Hindlimb muscle (tissue), 1 donor: ENCODE results near the gene INAVA. TPM values are rescaled to one million over a fixed set of nuclear protein-coding genes. Genes with fewer than 3 reads are reported as not detected.
A peak's percentile ranks its signal among the peaks of the same experiment; 100 is the strongest.

Experiments used
- DNase-seq: peaks from one replicate; pipeline ENCODE4 v3.0.0-alpha.2; 2013
- polyA plus RNA-seq: library from polyadenylated mRNA; unstranded; fragments of 120-200 nt; gene quantifications from one replicate; pipeline ENCODE4 v1.2.1, GENCODE V29; 2013; ENCODE audit not compliant: insufficient read length

Gene INAVA
- polyA plus RNA-seq, result 4.6 TPM

GRCh38 chr1:200894712-200895442 lies at the start of gene INAVA:
TSS of gene INAVA (plus strand) at chr1:200894900. CDS start at chr1:200898401, 3,501 bp downstream.
- no peak for DNase-seq

- no peak for DNase-seq
These were observed 49.3 kb upstream of the INAVA start for GRCh38 chr1:200845360-200845759.

GRCh38 chr1:200846398-200846797 lies 48.3 kb upstream of the INAVA start:
- no peak for DNase-seq

- no peak for DNase-seq
These were observed 45.3 kb upstream of the INAVA start for GRCh38 chr1:200849430-200849829.

- DNase-seq, result no peak
These were observed 44.1 kb upstream of the INAVA start for GRCh38 chr1:200850554-200850953.

GRCh38 chr1:200856716-200857357 lies 37.9 kb upstream of the INAVA start:
- DNase-seq, result no peak

GRCh38 chr1:200857804-200858203 lies 36.9 kb upstream of the INAVA start:
- no peak for DNase-seq

- DNase-seq, result no peak
These were observed 32.6 kb upstream of the INAVA start for GRCh38 chr1:200861937-200862647.

- no peak for DNase-seq
These were observed 31.8 kb upstream of the INAVA start for GRCh38 chr1:200862713-200863415.

- DNase-seq, result peak; percentile 31
These were observed 28.6 kb upstream of the INAVA start for GRCh38 chr1:200866116-200866515.

- DNase-seq, result no peak
These were observed 28.2 kb upstream of the INAVA start for GRCh38 chr1:200866521-200866920.

GRCh38 chr1:200867018-200867811 lies 27.5 kb upstream of the INAVA start:
- DNase-seq, result no peak

- DNase-seq, result no peak
These were observed 25.3 kb upstream of the INAVA start for GRCh38 chr1:200869376-200869752.

- DNase-seq, result no peak
These were observed 24.8 kb upstream of the INAVA start for GRCh38 chr1:200869753-200870391.

GRCh38 chr1:200872446-200873115 lies 22.1 kb upstream of the INAVA start, which contains the start of gene GPR25:
TSS of gene GPR25 (plus strand) at chr1:200872981. CDS start at chr1:200873038, 57 bp downstream.
- no peak for DNase-seq

- peak; percentile 36 for DNase-seq
These were observed 21.5 kb upstream of the INAVA start for GRCh38 chr1:200873116-200873670.

GRCh38 chr1:200873671-200874397 lies 20.9 kb upstream of the INAVA start:
- no peak for DNase-seq

GRCh38 chr1:200874694-200875093 lies 20.0 kb upstream of the INAVA start:
- no peak for DNase-seq

- DNase-seq, result no peak
These were observed 19.3 kb upstream of the INAVA start for GRCh38 chr1:200875416-200875815.

- DNase-seq, result no peak
These were observed 17.7 kb upstream of the INAVA start for GRCh38 chr1:200877010-200877409.
